ENCODE data around the gene IPCEF1.

DNA sequence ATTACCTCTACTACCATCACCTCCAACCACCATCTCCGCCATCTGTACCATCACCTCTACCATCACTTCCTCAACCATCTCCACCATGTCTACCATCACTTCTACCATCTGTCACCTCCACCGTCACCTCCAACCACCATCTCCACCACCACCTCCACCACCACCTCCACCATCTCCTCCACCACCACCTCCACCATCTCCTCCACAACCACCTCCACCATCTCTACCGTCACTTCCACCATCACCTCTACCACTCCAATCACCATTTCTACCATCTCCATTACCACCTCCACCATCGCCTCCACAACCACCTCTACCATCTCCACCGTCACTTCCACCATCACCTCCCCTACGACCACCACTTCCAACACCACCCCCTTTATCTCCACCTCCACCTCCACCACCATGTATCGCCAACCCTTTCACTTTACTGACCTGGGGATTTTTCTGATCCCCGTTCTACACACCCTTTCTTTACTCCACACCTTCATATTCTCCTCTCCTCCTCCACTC, 2.3 kb downstream of the IPCEF1 start:
- TF ChIP-seq, protein P1, sequence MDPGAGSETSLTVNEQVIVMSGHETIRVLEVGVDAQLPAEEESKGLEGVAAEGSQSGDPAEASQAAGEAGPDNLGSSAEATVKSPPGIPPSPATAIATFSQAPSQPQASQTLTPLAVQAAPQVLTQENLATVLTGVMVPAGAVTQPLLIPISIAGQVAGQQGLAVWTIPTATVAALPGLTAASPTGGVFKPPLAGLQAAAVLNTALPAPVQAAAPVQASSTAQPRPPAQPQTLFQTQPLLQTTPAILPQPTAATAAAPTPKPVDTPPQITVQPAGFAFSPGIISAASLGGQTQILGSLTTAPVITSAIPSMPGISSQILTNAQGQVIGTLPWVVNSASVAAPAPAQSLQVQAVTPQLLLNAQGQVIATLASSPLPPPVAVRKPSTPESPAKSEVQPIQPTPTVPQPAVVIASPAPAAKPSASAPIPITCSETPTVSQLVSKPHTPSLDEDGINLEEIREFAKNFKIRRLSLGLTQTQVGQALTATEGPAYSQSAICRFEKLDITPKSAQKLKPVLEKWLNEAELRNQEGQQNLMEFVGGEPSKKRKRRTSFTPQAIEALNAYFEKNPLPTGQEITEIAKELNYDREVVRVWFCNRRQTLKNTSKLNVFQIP (CRISPR knock-in tag; IDR thresholded peaks at IDR 0.05; ENCODE audit: borderline replicate concordance, low read depth): no peak
- TF ChIP-seq ZC3H10 (CRISPR knock-in tag; IDR thresholded peaks at IDR 0.05): no peak
- no peak for TF ChIP-seq BACH2 (CRISPR knock-in tag; IDR thresholded peaks at IDR 0.05; ENCODE audit: borderline replicate concordance)
- TF ChIP-seq ISL1 (CRISPR knock-in tag; IDR thresholded peaks at IDR 0.05): no peak
